Measurements from ENCODE around the gene ZNF554. TPM values are rescaled to one million over a fixed set of nuclear protein-coding genes. Genes with fewer than 3 reads are reported as not detected.
"Not testable (repeated sequence)": the region's sequence is repeated elsewhere in the genome, so short reads cannot be mapped to it uniquely, and the experiment has no call there.

ZNF554 gene
- total RNA-seq, 2 donors from 2014 or later, result 0.77 to 1.8 TPM

GRCh38 chr19:2785244-2785997, 34.2 kb upstream of the ZNF554 start, which contains the start of gene THOP1:
TSS of gene THOP1 (plus strand) at chr19:2785503. CDS start at chr19:2785663, 160 bp downstream.
- peaks cover 13 to 35% of the 10 kb centered on the region in 2 donors for H3K36me3 Mint-ChIP-seq
- peak within 1 kb of the TSS; percentile 73 to 96 for H3K27ac Mint-ChIP-seq
- peak; percentile 99 for DNase-seq (ENCODE audit: low spot score in 2 of 2)
- peak; percentile 84 to 86 for ATAC-seq
- no peaks in the 10 kb centered on the region for H3K9me3 Mint-ChIP-seq

GRCh38 chr19:2787115-2787514, 32.6 kb upstream of the ZNF554 start:
- ATAC-seq (no peak), DNase-seq (ENCODE audit: low spot score in 2 of 2) (no peak)
- no peaks in the 10 kb centered on the region for H3K9me3 Mint-ChIP-seq
- peaks cover 9 to 34% of the 10 kb centered on the region in 2 donors for H3K36me3 Mint-ChIP-seq
- H3K27ac Mint-ChIP-seq, result peak overlapping the region; percentile 25 to 46

- no peaks in the 10 kb centered on the region for H3K9me3 Mint-ChIP-seq
- ATAC-seq (no peak), DNase-seq (ENCODE audit: low spot score in 2 of 2) (no peak)
- H3K27ac Mint-ChIP-seq, result peak overlapping the region in 1 of 2 donors; percentile 77
- H3K36me3 Mint-ChIP-seq, result peaks cover 4 to 36% of the 10 kb centered on the region in 2 donors
Measured at GRCh38 chr19:2788237-2788636, 31.4 kb upstream of the ZNF554 start.

GRCh38 chr19:2790194-2790556, 29.5 kb upstream of the ZNF554 start:
- H3K36me3 Mint-ChIP-seq, result peaks cover 0 to 33% of the 10 kb centered on the region in 2 donors
- peak overlapping the region in 1 of 2 donors; percentile 55 for H3K27ac Mint-ChIP-seq
- DNase-seq (ENCODE audit: low spot score in 2 of 2) (no peak), ATAC-seq (no peak)
- H3K9me3 Mint-ChIP-seq, result no peaks in the 10 kb centered on the region

GRCh38 chr19:2790557-2791271, 29.0 kb upstream of the ZNF554 start:
- Mint-ChIP-seq H3K36me3 (peaks cover 0 to 30% of the 10 kb centered on the region in 2 donors), H3K27ac (peak overlapping the region in 1 of 2 donors; percentile 55), H3K9me3 (no peaks in the 10 kb centered on the region)
- ATAC-seq, result no peak
- DNase-seq (ENCODE audit: low spot score in 2 of 2), result no peak

GRCh38 chr19:2791440-2791839, 28.2 kb upstream of the ZNF554 start:
- Mint-ChIP-seq H3K9me3 (no peaks in the 10 kb centered on the region), H3K36me3 (peaks cover 0 to 25% of the 10 kb centered on the region in 2 donors), H3K27ac (no peak overlapping the region)
- no peak for DNase-seq (ENCODE audit: low spot score in 2 of 2)
- ATAC-seq, result no peak

GRCh38 chr19:2791876-2792275, 27.8 kb upstream of the ZNF554 start:
- H3K36me3 Mint-ChIP-seq, result peaks cover 0 to 25% of the 10 kb centered on the region in 2 donors
- H3K9me3 Mint-ChIP-seq, result no peaks in the 10 kb centered on the region
- DNase-seq (ENCODE audit: low spot score in 2 of 2) (no peak), ATAC-seq (no peak)
- peak overlapping the region; percentile 61 to 62 for H3K27ac Mint-ChIP-seq

- not testable (repeated sequence) for H3K27ac Mint-ChIP-seq; ATAC-seq; H3K9me3 Mint-ChIP-seq; DNase-seq (ENCODE audit: low spot score in 2 of 2)
- peaks cover 0 to 17% of the 10 kb centered on the region in 2 donors for H3K36me3 Mint-ChIP-seq
Measured at GRCh38 chr19:2792666-2793065, 27.0 kb upstream of the ZNF554 start.

GRCh38 chr19:2793126-2793525, 26.5 kb upstream of the ZNF554 start:
- DNase-seq (ENCODE audit: low spot score in 2 of 2), result no peak
- H3K9me3 Mint-ChIP-seq, result no peaks in the 10 kb centered on the region
- no peak for ATAC-seq
- no peak overlapping the region for H3K27ac Mint-ChIP-seq
- peaks cover 0 to 13% of the 10 kb centered on the region in 2 donors for H3K36me3 Mint-ChIP-seq

- no peak for ATAC-seq
- H3K9me3 Mint-ChIP-seq, result no peaks in the 10 kb centered on the region
- no peak overlapping the region for H3K27ac Mint-ChIP-seq
- H3K36me3 Mint-ChIP-seq, result peaks cover 0 to 10% of the 10 kb centered on the region in 2 donors
- no peak for DNase-seq (ENCODE audit: low spot score in 2 of 2)
Measured at GRCh38 chr19:2793577-2793976, 26.1 kb upstream of the ZNF554 start.

GRCh38 chr19:2795827-2796658, 23.6 kb upstream of the ZNF554 start:
- ATAC-seq, result no peak
- DNase-seq (ENCODE audit: low spot score in 2 of 2), result no peak
- no peaks in the 10 kb centered on the region for H3K9me3 Mint-ChIP-seq
- H3K36me3 Mint-ChIP-seq, result peaks cover 0 to 10% of the 10 kb centered on the region in 2 donors
- peak overlapping the region in 1 of 2 donors; percentile 60 for H3K27ac Mint-ChIP-seq

- Mint-ChIP-seq H3K36me3 (peaks cover 0 to 10% of the 10 kb centered on the region in 2 donors), H3K27ac (no peak overlapping the region), H3K9me3 (no peaks in the 10 kb centered on the region)
- DNase-seq (ENCODE audit: low spot score in 2 of 2) (no peak), ATAC-seq (no peak)
Measured at GRCh38 chr19:2796659-2797266, 22.9 kb upstream of the ZNF554 start.

GRCh38 chr19:2797280-2797679, 22.4 kb upstream of the ZNF554 start:
- ATAC-seq (no peak), DNase-seq (ENCODE audit: low spot score in 2 of 2) (no peak)
- Mint-ChIP-seq H3K9me3 (no peaks in the 10 kb centered on the region), H3K36me3 (peaks cover 0 to 6% of the 10 kb centered on the region in 2 donors), H3K27ac (no peak overlapping the region)

- Mint-ChIP-seq H3K36me3 (peaks cover 0 to 8% of the 10 kb centered on the region in 2 donors), H3K27ac (no peak overlapping the region), H3K9me3 (no peaks in the 10 kb centered on the region)
- ATAC-seq, result no peak
- DNase-seq (ENCODE audit: low spot score in 2 of 2), result no peak
Measured at GRCh38 chr19:2798158-2798685, 21.4 kb upstream of the ZNF554 start.

- Mint-ChIP-seq H3K36me3 (peaks cover 0 to 7% of the 10 kb centered on the region in 2 donors), H3K27ac (no peak overlapping the region), H3K9me3 (no peaks in the 10 kb centered on the region)
- no peak for DNase-seq (ENCODE audit: low spot score in 2 of 2)
- no peak for ATAC-seq
Measured at GRCh38 chr19:2798733-2799132, 20.9 kb upstream of the ZNF554 start.

All from activated naive CD4-positive, alpha-beta T cell treated with anti-CD3 and anti-CD28 coated beads, Interleukin-2, amount 50 U/mL, for 72 hours (primary cell).